Caco-2 (cell line): Measurements from ENCODE around the gene NTHL1. TPM values are rescaled to one million over a fixed set of nuclear protein-coding genes. Genes with fewer than 3 reads are reported as not detected.

Experiments
- BruUV-seq: library from RNA; stranded (reverse); fragments of 400-500 nt; replicated peaks from 2 replicates; lab custom pipeline; 2021; lab: Mats Ljungman, UMichigan
- CTCF ChIA-PET: fragments of 300-600 bp; sonication (Branson Sonifier 250); formaldehyde crosslinking; loops from one replicate; lab custom pipeline; 2022; ENCODE audit warnings: antibody characterized with exemption; lab: Charles Lee
- POLR2A ChIA-PET: fragments of 300-600 bp; sonication (Branson Sonifier 250); formaldehyde crosslinking; loops from one replicate; lab custom pipeline; 2022; ENCODE audit warnings: antibody characterized with exemption; lab: Charles Lee
- DNase-seq, 2 experiments: peaks; one replicate each; pipeline versions ENCODE4 v3.0.0 to v3.0.0-alpha.2; 2020 to 2022
- H3K27me3 ChIP-seq: replicated peaks from 2 replicates; pipeline ENCODE4 v1.6.0; 2011; ENCODE audit warnings: low read length; ENCODE audit not compliant: control insufficient read depth, insufficient read depth
- H3K36me3 ChIP-seq: 2 replicates; pipeline ENCODE4 v1.5.1; 2011; ENCODE audit warnings: low read length; ENCODE audit not compliant: control insufficient read depth, insufficient read depth
- H3K4me1 ChIP-seq: fragments of 250-450 bp; sonication (Bioruptor Pico); 2 replicates; pipeline ENCODE4 v1.5.1; 2020; ENCODE audit warnings: mild to moderate bottlenecking
- H3K4me3 ChIP-seq: 2 replicates; pipeline ENCODE4 v1.5.1; 2011; ENCODE audit warnings: low read depth, mild to moderate bottlenecking, control low read depth, low read length
- H3K9me3 ChIP-seq: fragments of 250-450 bp; sonication (Bioruptor Pico); 2 replicates; pipeline ENCODE4 v1.5.1; 2020; ENCODE audit warnings: mild to moderate bottlenecking, moderate library complexity
- H3K27ac Mint-ChIP-seq: one replicate; pipeline ENCODE4 v1.8.0; 2022; ENCODE audit warnings: mixed read lengths; ENCODE audit not compliant: unreplicated experiment
- H3K27me3 Mint-ChIP-seq: one replicate; pipeline ENCODE4 v1.8.0; 2022; ENCODE audit warnings: mixed read lengths; ENCODE audit not compliant: insufficient read depth, unreplicated experiment
- H3K36me3 Mint-ChIP-seq: one replicate; pipeline ENCODE4 v1.8.0; 2022; ENCODE audit warnings: mild to moderate bottlenecking, mixed read lengths; ENCODE audit not compliant: insufficient read depth, unreplicated experiment
- H3K4me1 Mint-ChIP-seq: one replicate; pipeline ENCODE4 v1.8.0; 2022; ENCODE audit warnings: low read depth, mixed read lengths; ENCODE audit not compliant: unreplicated experiment
- H3K4me3 Mint-ChIP-seq: one replicate; pipeline ENCODE4 v1.8.0; 2022; ENCODE audit warnings: mild to moderate bottlenecking, moderate library complexity, mixed read lengths; ENCODE audit not compliant: unreplicated experiment
- H3K9me3 Mint-ChIP-seq: one replicate; pipeline ENCODE4 v1.8.0; 2022; ENCODE audit warnings: mixed read lengths; ENCODE audit not compliant: unreplicated experiment
- CTCF ChIP-seq, 2 experiments: fragments of 200-600 bp in 1 of 2; IDR thresholded peaks; 1 replicate in 1 of 2; 2 replicates in 1 of 2; pipeline versions ENCODE4 v1.5.1 to v1.8.0; 2011 to 2022; ENCODE audit warnings: antibody characterized with exemption in 1 of 2, control low read depth in 1 of 2, inconsistent platforms in 1 of 2, low read depth in 1 of 2, low read length in 1 of 2, mild to moderate bottlenecking in 1 of 2, moderate library complexity in 1 of 2; ENCODE audit not compliant: insufficient read depth in 1 of 2, severe bottlenecking in 1 of 2, unreplicated experiment in 1 of 2
- intact Hi-C: fragments of 100-400 bp; cut with micrococcal nuclease; formaldehyde crosslinking; loops from one replicate; pipeline ENCODE4 v1.10.0; 2022; ENCODE audit not compliant: unreplicated experiment
- total RNA-seq: library from RNA; stranded (reverse); gene quantifications from 2 replicates; pipeline ENCODE4 v1.2.3, GENCODE V29; 2022

Gene NTHL1
- total RNA-seq, 1 experiment from 2014 or later, result 38.6 TPM

GRCh38 chr16:2003231-2003826 lies 44.3 kb downstream of the NTHL1 start:
- POLR2A ChIA-PET, result no interaction called here

GRCh38 chr16:2002406-2003230 lies 45.0 kb downstream of the NTHL1 start:
- Histone ChIP-seq H3K4me1 (peaks cover 5% of the 10 kb centered on the region; the same call in 1 of the 2 replicates), H3K27me3 (no peaks in the 10 kb centered on the region), H3K9me3 (no peaks in the 10 kb centered on the region), H3K36me3 (peaks cover 2% of the 10 kb centered on the region), H3K4me3 (no peak overlapping the region)
- H3K27ac Mint-ChIP-seq, result no peak overlapping the region
- ChIA-PET CTCF (interaction anchor here (0.7 to 0.9 kb wide), 2 partner anchors 22 to 294 kb away, joined by 3 read pairs; partner anchors contain the start of gene NOXO1), POLR2A (interaction anchor here (0.5 kb wide), 1 partner anchor 233 kb away, joined by 9 read pairs; no protein-coding TSS in a partner anchor)
- H3K4me3 Mint-ChIP-seq, result no peak overlapping the region
- no TSS peak for BruUV-seq
- intact Hi-C loops, result no loop called here
- H3K4me1 Mint-ChIP-seq, result peaks cover 5% of the 10 kb centered on the region
- H3K36me3 Mint-ChIP-seq, result peaks cover 62% of the 10 kb centered on the region
- H3K9me3 Mint-ChIP-seq, result no peaks in the 10 kb centered on the region
- H3K27me3 Mint-ChIP-seq, result no peaks in the 10 kb centered on the region
- TF ChIP-seq CTCF (IDR thresholded peaks at IDR 0.05; ENCODE audit: insufficient read depth in 1 of 2, low read depth in 1 of 2, low read length in 1 of 2, severe bottlenecking in 1 of 2, unreplicated experiment in 1 of 2), result no peak
- DNase-seq, result no peak

More at GRCh38 chr16:2003231-2003826, 44.3 kb downstream of the NTHL1 start:
- Mint-ChIP-seq H3K27ac (no peak overlapping the region), H3K4me1 (peaks cover 5% of the 10 kb centered on the region), H3K4me3 (no peak overlapping the region), H3K27me3 (no peaks in the 10 kb centered on the region), H3K36me3 (peaks cover 63% of the 10 kb centered on the region), H3K9me3 (no peaks in the 10 kb centered on the region)
- Histone ChIP-seq H3K36me3 (peaks cover 2% of the 10 kb centered on the region), H3K4me1 (peaks cover 12% of the 10 kb centered on the region; the same call in 1 of the 2 replicates), H3K4me3 (no peak overlapping the region), H3K27me3 (no peaks in the 10 kb centered on the region), H3K9me3 (no peaks in the 10 kb centered on the region)
- DNase-seq, result no peak
- no TSS peak for BruUV-seq
- intact Hi-C loops, result no loop called here
- no peak for TF ChIP-seq CTCF (IDR thresholded peaks at IDR 0.05; ENCODE audit: insufficient read depth in 1 of 2, low read depth in 1 of 2, low read length in 1 of 2, severe bottlenecking in 1 of 2, unreplicated experiment in 1 of 2)
- CTCF ChIA-PET, result interaction anchor here (0.7 to 1.0 kb wide), 4 partner anchors 21 to 293 kb away, joined by 3 to 5 read pairs (median 3); partner anchors contain the start of gene NOXO1
